NCI-H1436 (cell line): Measurements from ENCODE around the gene USP34.
"Not testable (repeated sequence)": the region's sequence is repeated elsewhere in the genome, so short reads cannot be mapped to it uniquely, and the experiment has no call there.

Source experiments
- DNase-seq: peaks from one replicate; lab custom pipeline; 2025; lab: John Stamatoyannopoulos, UW

USP34 gene

GRCh38 chr2:61460163-61460562, 10.7 kb downstream of the USP34 start:
- no peak for DNase-seq

DNA sequence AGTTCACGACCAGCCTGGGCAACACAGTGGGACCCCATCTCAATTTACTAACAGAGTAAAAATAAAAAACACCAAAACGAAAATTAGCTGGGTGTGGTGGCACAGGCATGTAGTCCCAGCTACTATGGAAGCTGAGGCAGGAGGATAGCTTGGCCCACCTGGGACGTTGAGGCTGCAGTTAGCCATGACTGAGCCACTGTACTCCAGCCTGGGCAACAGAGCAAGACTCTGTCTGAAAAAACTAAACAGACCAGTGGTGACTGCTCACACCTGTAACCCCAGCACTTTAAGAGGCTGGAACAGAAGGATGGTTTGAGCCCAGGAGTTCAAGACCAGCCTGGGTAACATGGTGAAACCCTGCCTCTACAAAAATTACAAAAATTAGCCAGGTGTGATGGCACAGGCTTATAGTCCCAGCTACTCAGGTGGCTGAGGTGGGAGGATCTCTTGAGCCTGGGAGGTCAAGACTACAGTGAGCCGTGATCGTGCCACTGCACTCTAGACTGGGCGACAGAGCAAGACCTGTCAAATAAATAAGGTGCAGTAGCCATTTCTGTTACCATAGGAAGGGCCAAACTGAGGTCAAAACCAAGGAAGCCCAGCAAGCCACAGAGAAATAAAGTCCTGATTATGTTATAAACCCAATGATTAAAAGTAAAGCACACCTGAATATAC, 14.0 kb downstream of the USP34 start:
- no peak for DNase-seq

- DNase-seq = no peak
Observed at GRCh38 chr2:61456070-61456745, 14.7 kb downstream of the USP34 start.

- not testable (repeated sequence) for DNase-seq
Observed at GRCh38 chr2:61454972-61455371, 15.9 kb downstream of the USP34 start.

GRCh38 chr2:61454383-61454782, 16.5 kb downstream of the USP34 start:
- no peak for DNase-seq

GRCh38 chr2:61452392-61452791, 18.5 kb downstream of the USP34 start:
- DNase-seq = no peak

GRCh38 chr2:61451178-61451577, 19.7 kb downstream of the USP34 start:
- DNase-seq = no peak

GRCh38 chr2:61450144-61450543, 20.7 kb downstream of the USP34 start:
- no peak for DNase-seq

GRCh38 chr2:61448229-61448628, 22.7 kb downstream of the USP34 start:
- DNase-seq = no peak

- DNase-seq = not testable (repeated sequence)
Observed at GRCh38 chr2:61446971-61447370, 23.9 kb downstream of the USP34 start.

- DNase-seq = no peak
Observed at GRCh38 chr2:61443342-61444041, 27.4 kb downstream of the USP34 start.

DNA sequence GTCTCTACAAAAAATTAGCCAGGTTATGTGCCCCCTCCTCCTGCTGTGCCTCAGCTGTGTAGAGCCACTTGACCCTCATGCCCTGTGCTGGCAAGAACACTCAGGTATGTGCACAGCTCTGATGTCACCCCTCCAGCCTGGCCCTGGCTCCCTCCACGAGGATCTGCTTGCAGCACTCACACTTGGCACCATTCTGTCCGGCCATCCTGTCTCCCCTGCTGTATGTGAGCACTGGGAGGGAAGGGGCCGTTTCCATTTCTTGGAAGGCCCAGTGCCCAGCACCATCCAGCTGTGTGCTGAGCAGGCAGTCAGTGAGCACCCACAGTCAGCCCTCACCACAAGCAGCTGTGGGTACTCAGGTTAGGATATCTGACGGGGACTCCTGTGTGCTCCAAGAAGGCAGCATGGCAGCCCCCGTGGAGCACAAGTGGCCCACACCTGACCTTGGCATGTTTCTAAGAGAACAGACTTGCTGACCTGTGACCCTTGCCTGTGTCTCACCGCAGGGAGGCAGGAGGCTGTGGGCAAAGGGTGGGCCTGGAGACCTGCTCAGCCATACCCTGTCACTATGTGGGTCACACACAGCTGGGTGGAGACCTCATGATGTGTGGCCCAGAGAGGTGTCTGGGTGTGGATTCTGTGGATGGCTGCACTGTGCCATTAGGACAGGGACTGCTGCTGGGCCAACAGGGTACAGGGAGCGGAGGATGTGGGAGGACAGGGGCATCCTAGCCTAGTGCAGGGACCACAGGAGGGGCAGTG, 31.5 kb downstream of the USP34 start:
- no peak for DNase-seq

GRCh38 chr2:61438670-61439069, 32.2 kb downstream of the USP34 start:
- DNase-seq = no peak

- DNase-seq = no peak
Observed at GRCh38 chr2:61437170-61437569, 33.7 kb downstream of the USP34 start.

DNA sequence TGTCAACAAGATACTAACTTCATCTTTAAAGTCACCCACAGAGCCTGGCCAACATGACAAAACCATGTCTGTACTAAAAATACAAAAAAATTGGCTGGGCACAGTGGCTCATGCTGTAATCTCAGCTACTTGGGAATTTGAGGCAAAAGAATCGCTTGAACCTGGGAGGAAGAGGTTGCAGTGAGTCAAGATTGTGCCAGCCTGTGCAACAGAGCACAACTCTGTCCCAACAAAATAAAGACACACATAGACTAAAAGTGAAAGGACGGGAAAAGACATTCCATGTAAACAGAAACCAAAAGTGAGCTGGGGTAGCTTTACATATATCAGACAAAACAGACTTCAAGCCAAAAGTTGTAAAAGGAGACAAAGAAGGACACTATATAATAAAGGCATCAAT, 34.8 kb downstream of the USP34 start:
- DNase-seq = no peak

DNA sequence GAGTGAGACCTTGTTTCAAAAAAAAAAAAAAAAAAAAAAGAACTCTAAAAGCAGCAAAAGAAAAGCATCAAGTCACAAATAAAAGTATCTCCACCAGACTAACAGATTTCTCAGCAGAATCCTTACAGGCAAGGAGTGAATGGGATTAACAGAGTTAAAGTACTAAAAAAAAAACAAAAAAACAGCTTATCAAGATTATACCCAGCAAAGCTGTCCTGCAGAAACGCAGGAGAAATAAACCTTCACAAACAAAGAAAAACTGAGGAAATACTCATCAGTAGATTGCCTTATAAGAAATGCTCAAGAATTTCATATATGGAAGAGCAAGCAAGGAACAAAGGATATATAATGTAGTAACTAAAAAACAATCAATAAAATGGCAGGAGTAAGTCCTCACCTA, 35.6 kb downstream of the USP34 start:
- DNase-seq = no peak

DNA sequence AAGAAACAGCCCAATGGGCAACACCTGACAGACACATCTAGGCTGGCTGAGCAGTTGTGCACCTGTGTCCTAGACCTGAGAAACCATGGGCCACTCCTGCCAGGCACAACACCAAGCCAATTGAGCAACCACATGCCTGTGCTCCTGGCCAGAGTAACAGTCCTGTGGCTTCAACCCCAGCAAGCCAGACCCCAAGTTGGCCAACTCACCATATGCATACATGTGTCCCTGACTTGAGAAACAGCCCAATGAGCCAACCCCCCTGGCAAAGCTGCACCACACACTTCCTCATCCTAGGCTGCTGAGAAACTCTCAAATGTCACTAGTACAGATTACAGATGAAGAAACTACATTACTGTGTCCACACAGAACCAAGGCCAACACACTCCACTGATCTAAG, 36.6 kb downstream of the USP34 start:
- no peak for DNase-seq

- DNase-seq = no peak
Observed at GRCh38 chr2:61433606-61434005, 37.3 kb downstream of the USP34 start.

DNA sequence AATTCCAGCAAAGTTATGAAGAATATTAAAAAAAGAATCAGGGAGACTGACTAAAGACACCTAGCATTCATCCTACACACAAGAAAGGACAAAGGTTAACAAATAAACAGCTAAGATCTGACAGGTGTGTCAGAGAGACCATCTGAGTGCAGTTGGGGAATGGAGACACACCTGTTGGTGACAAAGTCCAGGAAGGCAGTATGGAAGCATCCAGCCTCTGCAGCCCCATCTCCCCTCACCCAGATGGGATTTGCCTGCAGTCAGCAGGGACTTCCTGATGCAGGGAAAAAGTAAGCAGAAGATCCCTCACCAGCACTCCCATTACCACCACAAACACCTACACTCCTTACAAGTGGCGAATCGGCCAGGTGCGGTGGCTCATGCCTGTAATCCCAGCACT, 37.9 kb downstream of the USP34 start:
- no peak for DNase-seq

GRCh38 chr2:61431345-61431744, 39.5 kb downstream of the USP34 start:
- no peak for DNase-seq

DNA sequence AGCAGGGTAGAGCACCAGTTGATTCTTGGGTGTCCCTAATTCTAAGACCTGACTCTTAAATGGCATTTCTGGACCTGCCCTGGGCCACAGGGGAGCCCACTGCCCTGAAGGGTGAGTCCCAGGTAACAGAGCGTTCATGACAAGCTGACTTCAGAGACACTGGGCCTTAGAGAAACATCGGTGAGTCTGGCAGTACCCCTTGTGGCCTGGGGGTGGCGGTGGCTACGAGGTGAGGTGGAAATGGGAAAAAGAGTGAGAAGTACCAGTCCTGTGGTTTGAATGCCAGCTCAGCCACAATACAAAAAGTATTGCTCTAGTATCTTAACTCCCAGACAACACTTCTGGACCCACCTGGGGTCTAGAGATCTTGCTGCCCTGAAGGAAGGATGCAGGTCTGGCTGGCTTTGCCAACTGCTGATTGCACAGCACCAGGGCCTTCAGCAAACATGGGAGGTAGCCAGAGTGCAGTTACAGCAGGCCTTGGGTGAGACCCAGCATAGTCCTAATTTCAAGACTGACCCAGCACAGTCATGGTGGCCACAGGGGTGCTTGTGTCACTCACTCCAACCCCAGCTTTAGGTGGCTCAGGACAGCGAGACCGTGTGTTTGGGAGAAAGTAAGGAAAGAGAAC, 44.5 kb downstream of the USP34 start:
- DNase-seq = no peak

- DNase-seq = no peak
Observed at GRCh38 chr2:61425605-61426155, 45.2 kb downstream of the USP34 start.
